GM19395 (cell line): ENCODE measurements around the gene TNKS2.

ENCODE experiments used
- ATAC-seq: cut with Tn5 transposase; IDR thresholded peaks from one replicate; pipeline ENCODE4 v1.9.1; 2021; ENCODE audit warnings: mild to moderate bottlenecking, moderate library complexity; ENCODE audit not compliant: unreplicated experiment

TNKS2 gene

GRCh38 chr10:91907914-91908336 is 109.7 kb downstream of the TNKS2 start:
- ATAC-seq: no peak

- ATAC-seq: peak; percentile 96
Measured at GRCh38 chr10:91908337-91909116, 110.3 kb downstream of the TNKS2 start.

- peak; percentile 8 for ATAC-seq
Measured at GRCh38 chr10:91909117-91909677, 111.0 kb downstream of the TNKS2 start, which contains the start of gene FGFBP3. Gene FGFBP3 (minus strand): TSS chr10:91909486. CDS start chr10:91908969, 517 bp downstream.

- no peak for ATAC-seq
Measured at GRCh38 chr10:91910467-91910866, 112.2 kb downstream of the TNKS2 start.
